SK-N-SH treated with all-trans-retinoic acid at 6 μM for 48 hours (cell line): ENCODE measurements around the gene ATP8B2.

ENCODE experiments used
- ATAC-seq: fragments of 200-7000 bp; cut with Tn5 transposase; 3 replicates; pipeline ENCODE4 v1.9.1; 2020; ENCODE audit warnings: mild to moderate bottlenecking, moderate library complexity
- ARNTL ChIP-seq: fragments of 450-650 bp; formaldehyde crosslinking; IDR thresholded peaks from 2 replicates; pipeline ENCODE4 v1.5.0; 2020; ENCODE audit warnings: low read depth, mild to moderate bottlenecking, moderate library complexity, borderline replicate concordance
- BACH2 ChIP-seq: fragments of 250-450 bp; sonication (Bioruptor Pico); IDR thresholded peaks from 2 replicates; pipeline ENCODE4 v1.9.0; 2021; ENCODE audit warnings: mild to moderate bottlenecking, borderline replicate concordance
- GLIS3 ChIP-seq: fragments of 250-450 bp; sonication (Bioruptor Pico); IDR thresholded peaks from 2 replicates; pipeline ENCODE4 v1.5.0; 2020; ENCODE audit warnings: mild to moderate bottlenecking, moderate library complexity
- ISL1 ChIP-seq: fragments of 250-450 bp; sonication (Bioruptor Pico); IDR thresholded peaks from 2 replicates; pipeline ENCODE4 v2.1.2; 2022; ENCODE audit warnings: mild to moderate bottlenecking, moderate library complexity
- PPARA ChIP-seq: fragments of 250-450 bp; sonication (Bioruptor Pico); IDR thresholded peaks from 2 replicates; pipeline ENCODE4 v1.5.0; 2020; ENCODE audit warnings: mild to moderate bottlenecking, borderline replicate concordance
- SNAI2 ChIP-seq: fragments of 250-450 bp; sonication (Bioruptor Pico); IDR thresholded peaks from 2 replicates; pipeline ENCODE4 v1.5.0; 2020; ENCODE audit warnings: mild to moderate bottlenecking, moderate library complexity
- TOX ChIP-seq: fragments of 250-450 bp; sonication (Bioruptor Pico); IDR thresholded peaks from 2 replicates; pipeline ENCODE4 v1.8.0; 2021; ENCODE audit warnings: mild to moderate bottlenecking, moderate library complexity, borderline replicate concordance
- ZFP3 ChIP-seq: fragments of 250-450 bp; sonication (Bioruptor Pico); IDR thresholded peaks from 2 replicates; pipeline ENCODE4 v1.5.0; 2020; ENCODE audit warnings: mild to moderate bottlenecking, moderate library complexity
- ZFP30 ChIP-seq: fragments of 450-650 bp; formaldehyde crosslinking; IDR thresholded peaks from 2 replicates; pipeline ENCODE4 v1.5.0; 2022; ENCODE audit warnings: mild to moderate bottlenecking, moderate library complexity
- ZNF565 ChIP-seq: fragments of 450-650 bp; formaldehyde crosslinking; conservative IDR thresholded peaks from 2 replicates; pipeline ENCODE4 v1.5.0; 2020; ENCODE audit warnings: low read depth, mild to moderate bottlenecking, moderate library complexity
- TF ChIP-seq, protein P1 (sequence below): fragments of 250-450 bp; sonication (Bioruptor Pico); IDR thresholded peaks from 2 replicates; pipeline ENCODE4 v1.8.0; 2021; ENCODE audit warnings: low read depth, mild to moderate bottlenecking, moderate library complexity, borderline replicate concordance
- TF ChIP-seq, protein P2 (sequence below): fragments of 250-450 bp; sonication (Bioruptor Pico); IDR thresholded peaks from 2 replicates; pipeline ENCODE4 v1.5.0; 2020; ENCODE audit warnings: mild to moderate bottlenecking, moderate library complexity
- TF ChIP-seq, protein P3 (sequence below): fragments of 250-450 bp; sonication (Bioruptor Pico); IDR thresholded peaks from 2 replicates; pipeline ENCODE4 v1.8.0; 2020; ENCODE audit warnings: mild to moderate bottlenecking, moderate library complexity, borderline replicate concordance
- TF ChIP-seq, protein P4 (sequence below): fragments of 250-450 bp; sonication (Bioruptor Pico); IDR thresholded peaks from 2 replicates; pipeline ENCODE4 v1.5.1; 2021; ENCODE audit warnings: mild to moderate bottlenecking, moderate library complexity
- TF ChIP-seq, protein P5 (sequence below): fragments of 250-450 bp; sonication (Bioruptor Pico); IDR thresholded peaks from 2 replicates; pipeline ENCODE4 v1.5.1; 2020; ENCODE audit warnings: low read depth, mild to moderate bottlenecking, moderate library complexity

Gene ATP8B2

DNA sequence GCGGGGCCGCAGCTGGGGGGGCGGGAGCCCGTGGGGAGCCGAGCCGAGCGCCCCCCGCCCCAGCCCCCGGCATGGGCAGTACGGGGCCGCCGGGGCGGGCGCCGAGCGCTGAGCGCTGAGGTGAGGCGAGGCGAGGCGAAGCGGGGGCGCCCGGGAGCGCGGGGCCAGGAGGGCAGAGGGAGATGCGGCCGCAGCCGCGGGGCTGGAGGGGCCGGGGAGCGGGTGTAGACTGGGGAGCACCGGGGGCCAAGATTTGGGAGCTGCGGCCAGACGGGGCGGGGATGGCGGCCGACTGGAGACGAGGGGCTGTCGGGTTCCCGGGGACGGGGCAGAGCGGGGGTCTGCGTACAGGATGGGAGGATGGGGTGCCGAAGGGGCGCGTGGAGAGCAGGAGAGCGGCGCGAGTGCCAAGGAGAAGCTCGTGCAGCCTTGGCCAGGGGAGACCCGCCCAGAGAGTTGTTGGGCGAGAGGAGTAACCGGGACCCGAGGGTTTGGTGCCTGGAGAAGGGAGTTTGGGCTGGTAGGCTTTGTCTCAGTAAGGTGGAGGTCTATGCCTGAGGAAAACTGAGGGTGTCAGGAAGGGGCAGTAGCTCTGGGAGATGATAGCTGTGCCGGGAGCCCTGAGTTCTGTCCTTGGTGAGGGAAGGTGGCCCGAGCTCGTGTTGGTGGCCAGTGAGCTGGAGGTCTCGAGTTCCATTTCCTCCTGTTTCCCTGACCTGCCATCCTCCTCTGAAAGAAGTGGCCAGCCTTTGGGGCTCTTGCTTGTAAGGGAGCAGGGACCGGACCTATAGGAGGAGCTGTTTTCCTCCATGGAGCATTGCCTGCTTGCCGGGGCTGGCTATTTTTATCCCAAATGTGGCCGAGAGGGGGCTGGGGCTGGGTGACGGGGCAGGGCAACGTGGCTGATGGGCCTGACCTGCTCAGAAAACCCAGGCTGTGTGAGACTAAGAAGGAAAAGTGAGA is 539 bp downstream of the ATP8B2 start:
- ATAC-seq: peak; percentile 79
- no peak for TF ChIP-seq BACH2 (CRISPR knock-in tag)
- TF ChIP-seq GLIS3 (CRISPR knock-in tag): no peak
- TF ChIP-seq ZNF565 (CRISPR knock-in tag): no peak
- TF ChIP-seq, protein P1, sequence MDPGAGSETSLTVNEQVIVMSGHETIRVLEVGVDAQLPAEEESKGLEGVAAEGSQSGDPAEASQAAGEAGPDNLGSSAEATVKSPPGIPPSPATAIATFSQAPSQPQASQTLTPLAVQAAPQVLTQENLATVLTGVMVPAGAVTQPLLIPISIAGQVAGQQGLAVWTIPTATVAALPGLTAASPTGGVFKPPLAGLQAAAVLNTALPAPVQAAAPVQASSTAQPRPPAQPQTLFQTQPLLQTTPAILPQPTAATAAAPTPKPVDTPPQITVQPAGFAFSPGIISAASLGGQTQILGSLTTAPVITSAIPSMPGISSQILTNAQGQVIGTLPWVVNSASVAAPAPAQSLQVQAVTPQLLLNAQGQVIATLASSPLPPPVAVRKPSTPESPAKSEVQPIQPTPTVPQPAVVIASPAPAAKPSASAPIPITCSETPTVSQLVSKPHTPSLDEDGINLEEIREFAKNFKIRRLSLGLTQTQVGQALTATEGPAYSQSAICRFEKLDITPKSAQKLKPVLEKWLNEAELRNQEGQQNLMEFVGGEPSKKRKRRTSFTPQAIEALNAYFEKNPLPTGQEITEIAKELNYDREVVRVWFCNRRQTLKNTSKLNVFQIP (CRISPR knock-in tag): no peak
- TF ChIP-seq SNAI2: no peak
- TF ChIP-seq ZFP3 (CRISPR knock-in tag): no peak
- TF ChIP-seq, protein P2, sequence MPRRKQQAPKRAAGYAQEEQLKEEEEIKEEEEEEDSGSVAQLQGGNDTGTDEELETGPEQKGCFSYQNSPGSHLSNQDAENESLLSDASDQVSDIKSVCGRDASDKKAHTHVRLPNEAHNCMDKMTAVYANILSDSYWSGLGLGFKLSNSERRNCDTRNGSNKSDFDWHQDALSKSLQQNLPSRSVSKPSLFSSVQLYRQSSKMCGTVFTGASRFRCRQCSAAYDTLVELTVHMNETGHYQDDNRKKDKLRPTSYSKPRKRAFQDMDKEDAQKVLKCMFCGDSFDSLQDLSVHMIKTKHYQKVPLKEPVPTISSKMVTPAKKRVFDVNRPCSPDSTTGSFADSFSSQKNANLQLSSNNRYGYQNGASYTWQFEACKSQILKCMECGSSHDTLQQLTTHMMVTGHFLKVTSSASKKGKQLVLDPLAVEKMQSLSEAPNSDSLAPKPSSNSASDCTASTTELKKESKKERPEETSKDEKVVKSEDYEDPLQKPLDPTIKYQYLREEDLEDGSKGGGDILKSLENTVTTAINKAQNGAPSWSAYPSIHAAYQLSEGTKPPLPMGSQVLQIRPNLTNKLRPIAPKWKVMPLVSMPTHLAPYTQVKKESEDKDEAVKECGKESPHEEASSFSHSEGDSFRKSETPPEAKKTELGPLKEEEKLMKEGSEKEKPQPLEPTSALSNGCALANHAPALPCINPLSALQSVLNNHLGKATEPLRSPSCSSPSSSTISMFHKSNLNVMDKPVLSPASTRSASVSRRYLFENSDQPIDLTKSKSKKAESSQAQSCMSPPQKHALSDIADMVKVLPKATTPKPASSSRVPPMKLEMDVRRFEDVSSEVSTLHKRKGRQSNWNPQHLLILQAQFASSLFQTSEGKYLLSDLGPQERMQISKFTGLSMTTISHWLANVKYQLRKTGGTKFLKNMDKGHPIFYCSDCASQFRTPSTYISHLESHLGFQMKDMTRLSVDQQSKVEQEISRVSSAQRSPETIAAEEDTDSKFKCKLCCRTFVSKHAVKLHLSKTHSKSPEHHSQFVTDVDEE (CRISPR knock-in tag): no peak

DNA sequence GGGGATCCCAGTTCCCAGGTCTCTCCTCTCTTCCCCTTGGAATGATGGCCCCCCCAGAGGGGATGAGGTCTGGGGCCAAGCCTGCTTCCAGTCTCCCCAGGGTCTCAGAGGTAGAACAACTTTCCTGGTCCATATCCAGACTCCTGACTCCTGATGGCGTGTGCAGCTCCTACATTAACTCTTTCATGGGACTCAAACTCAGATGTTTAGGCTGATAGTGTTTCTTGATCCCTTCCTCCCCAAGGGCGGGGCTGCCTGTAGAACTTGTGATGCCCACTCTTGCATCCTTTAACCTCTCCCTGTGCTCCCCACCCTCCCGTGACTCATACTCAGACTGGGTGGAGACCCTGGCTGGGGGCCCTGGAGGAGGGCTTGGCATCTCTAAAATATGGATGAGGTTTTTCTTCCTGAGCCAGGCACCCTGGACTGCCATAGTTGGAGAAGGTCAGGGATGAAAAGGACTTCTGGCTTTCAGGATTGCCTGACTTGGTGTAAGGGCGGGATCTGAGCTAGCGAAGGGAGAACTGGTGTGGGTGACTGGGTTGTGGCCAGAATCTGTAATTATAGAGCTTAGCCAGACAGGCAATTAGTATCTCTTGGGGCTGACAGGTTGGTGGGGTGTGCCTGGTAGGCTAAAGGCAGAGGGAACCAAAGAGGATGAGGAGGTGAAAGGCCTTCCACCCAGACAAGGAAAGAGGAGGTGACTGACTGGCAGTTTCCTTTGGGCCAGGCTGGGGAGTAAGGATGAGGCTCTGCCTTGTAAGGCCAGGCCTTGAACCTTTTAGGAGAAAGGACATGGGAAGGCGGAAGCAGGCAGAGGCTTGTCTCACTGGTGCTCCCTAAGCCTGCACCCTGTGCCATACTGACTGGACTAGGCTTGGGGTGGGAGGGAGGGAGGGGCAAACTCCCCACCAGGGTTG is 1.5 kb downstream of the ATP8B2 start:
- ATAC-seq: peak; percentile 2
- TF ChIP-seq, protein P3, sequence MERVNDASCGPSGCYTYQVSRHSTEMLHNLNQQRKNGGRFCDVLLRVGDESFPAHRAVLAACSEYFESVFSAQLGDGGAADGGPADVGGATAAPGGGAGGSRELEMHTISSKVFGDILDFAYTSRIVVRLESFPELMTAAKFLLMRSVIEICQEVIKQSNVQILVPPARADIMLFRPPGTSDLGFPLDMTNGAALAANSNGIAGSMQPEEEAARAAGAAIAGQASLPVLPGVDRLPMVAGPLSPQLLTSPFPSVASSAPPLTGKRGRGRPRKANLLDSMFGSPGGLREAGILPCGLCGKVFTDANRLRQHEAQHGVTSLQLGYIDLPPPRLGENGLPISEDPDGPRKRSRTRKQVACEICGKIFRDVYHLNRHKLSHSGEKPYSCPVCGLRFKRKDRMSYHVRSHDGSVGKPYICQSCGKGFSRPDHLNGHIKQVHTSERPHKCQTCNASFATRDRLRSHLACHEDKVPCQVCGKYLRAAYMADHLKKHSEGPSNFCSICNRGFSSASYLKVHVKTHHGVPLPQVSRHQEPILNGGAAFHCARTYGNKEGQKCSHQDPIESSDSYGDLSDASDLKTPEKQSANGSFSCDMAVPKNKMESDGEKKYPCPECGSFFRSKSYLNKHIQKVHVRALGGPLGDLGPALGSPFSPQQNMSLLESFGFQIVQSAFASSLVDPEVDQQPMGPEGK: no peak
- TF ChIP-seq TOX (CRISPR knock-in tag): no peak
- no peak for TF ChIP-seq PPARA (CRISPR knock-in tag)
- TF ChIP-seq, protein P4, sequence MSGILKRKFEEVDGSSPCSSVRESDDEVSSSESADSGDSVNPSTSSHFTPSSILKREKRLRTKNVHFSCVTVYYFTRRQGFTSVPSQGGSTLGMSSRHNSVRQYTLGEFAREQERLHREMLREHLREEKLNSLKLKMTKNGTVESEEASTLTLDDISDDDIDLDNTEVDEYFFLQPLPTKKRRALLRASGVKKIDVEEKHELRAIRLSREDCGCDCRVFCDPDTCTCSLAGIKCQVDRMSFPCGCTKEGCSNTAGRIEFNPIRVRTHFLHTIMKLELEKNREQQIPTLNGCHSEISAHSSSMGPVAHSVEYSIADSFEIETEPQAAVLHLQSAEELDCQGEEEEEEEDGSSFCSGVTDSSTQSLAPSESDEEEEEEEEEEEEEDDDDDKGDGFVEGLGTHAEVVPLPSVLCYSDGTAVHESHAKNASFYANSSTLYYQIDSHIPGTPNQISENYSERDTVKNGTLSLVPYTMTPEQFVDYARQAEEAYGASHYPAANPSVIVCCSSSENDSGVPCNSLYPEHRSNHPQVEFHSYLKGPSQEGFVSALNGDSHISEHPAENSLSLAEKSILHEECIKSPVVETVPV (CRISPR knock-in tag): no peak
- TF ChIP-seq ARNTL: no peak
- TF ChIP-seq, protein P5, sequence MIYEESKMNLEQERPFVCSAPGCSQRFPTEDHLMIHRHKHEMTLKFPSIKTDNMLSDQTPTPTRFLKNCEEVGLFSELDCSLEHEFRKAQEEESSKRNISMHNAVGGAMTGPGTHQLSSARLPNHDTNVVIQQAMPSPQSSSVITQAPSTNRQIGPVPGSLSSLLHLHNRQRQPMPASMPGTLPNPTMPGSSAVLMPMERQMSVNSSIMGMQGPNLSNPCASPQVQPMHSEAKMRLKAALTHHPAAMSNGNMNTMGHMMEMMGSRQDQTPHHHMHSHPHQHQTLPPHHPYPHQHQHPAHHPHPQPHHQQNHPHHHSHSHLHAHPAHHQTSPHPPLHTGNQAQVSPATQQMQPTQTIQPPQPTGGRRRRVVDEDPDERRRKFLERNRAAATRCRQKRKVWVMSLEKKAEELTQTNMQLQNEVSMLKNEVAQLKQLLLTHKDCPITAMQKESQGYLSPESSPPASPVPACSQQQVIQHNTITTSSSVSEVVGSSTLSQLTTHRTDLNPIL: no peak
- TF ChIP-seq ZFP30 (CRISPR knock-in tag): no peak
- no peak for TF ChIP-seq ISL1 (CRISPR knock-in tag)
- TF ChIP-seq GLIS3 (CRISPR knock-in tag): no peak
- TF ChIP-seq, protein P1 (CRISPR knock-in tag): no peak
